Esophagus squamous epithelium (tissue), 4 donors: Measurements from ENCODE around the gene KCNAB1.
"Not testable (repeated sequence)": the region's sequence is repeated elsewhere in the genome, so short reads cannot be mapped to it uniquely, and the experiment has no call there.

Source experiments
- POLR2A ChIP-seq, 4 donors: fragments of 450-650 bp; IDR thresholded peaks; one replicate each; pipeline ENCODE4 v1.6.1; 2017; ENCODE audit warnings: antibody characterized with exemption in 4 of 4, mild to moderate bottlenecking in 4 of 4, moderate library complexity in 3 of 4
- TF ChIP-seq, protein P1 (sequence below), 6 experiments: fragments of 450-650 bp in 4 of 6; fragments of 200-600 bp in 2 of 6; sonication (generic) in 2 of 6; IDR thresholded peaks; one replicate each; pipeline ENCODE4 v1.5.1; 2016 to 2019; ENCODE audit warnings: antibody characterized with exemption in 6 of 6, mild to moderate bottlenecking in 4 of 6, moderate library complexity in 4 of 6

DNA sequence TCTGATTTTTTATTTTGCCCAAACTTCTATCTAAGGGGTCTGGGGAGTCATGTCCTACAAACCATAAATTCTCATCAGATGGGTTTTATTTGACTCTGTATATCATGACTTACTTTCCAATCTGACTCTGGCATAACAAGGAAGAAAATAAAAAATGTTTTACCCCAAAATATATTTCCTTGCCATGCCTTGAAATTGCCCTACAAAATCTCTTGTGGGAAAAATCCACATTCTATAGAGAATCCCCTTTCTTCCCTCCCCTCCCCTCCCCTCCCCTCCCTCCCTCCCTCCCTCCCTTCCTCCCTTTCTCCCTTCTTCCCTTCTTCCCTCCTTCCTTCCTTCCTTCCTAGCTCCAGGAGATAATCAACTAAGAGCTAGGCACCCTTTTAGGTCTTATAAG, 110.8 kb downstream of the KCNAB1 start:
- TF ChIP-seq, protein P1, sequence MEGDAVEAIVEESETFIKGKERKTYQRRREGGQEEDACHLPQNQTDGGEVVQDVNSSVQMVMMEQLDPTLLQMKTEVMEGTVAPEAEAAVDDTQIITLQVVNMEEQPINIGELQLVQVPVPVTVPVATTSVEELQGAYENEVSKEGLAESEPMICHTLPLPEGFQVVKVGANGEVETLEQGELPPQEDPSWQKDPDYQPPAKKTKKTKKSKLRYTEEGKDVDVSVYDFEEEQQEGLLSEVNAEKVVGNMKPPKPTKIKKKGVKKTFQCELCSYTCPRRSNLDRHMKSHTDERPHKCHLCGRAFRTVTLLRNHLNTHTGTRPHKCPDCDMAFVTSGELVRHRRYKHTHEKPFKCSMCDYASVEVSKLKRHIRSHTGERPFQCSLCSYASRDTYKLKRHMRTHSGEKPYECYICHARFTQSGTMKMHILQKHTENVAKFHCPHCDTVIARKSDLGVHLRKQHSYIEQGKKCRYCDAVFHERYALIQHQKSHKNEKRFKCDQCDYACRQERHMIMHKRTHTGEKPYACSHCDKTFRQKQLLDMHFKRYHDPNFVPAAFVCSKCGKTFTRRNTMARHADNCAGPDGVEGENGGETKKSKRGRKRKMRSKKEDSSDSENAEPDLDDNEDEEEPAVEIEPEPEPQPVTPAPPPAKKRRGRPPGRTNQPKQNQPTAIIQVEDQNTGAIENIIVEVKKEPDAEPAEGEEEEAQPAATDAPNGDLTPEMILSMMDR (IDR thresholded peaks at IDR 0.05): not testable (repeated sequence)
- TF ChIP-seq POLR2A (IDR thresholded peaks at IDR 0.05): not testable (repeated sequence)
